NCI-H2196 (cell line): ENCODE results near the gene SLC43A2.
"Not testable (repeated sequence)": the region's sequence is repeated elsewhere in the genome, so short reads cannot be mapped to it uniquely, and the experiment has no call there.

Source experiments
- DNase-seq: peaks from one replicate; lab custom pipeline; 2025; ENCODE audit not compliant: unreplicated experiment; lab: John Stamatoyannopoulos, UW

The SLC43A2 gene

DNA sequence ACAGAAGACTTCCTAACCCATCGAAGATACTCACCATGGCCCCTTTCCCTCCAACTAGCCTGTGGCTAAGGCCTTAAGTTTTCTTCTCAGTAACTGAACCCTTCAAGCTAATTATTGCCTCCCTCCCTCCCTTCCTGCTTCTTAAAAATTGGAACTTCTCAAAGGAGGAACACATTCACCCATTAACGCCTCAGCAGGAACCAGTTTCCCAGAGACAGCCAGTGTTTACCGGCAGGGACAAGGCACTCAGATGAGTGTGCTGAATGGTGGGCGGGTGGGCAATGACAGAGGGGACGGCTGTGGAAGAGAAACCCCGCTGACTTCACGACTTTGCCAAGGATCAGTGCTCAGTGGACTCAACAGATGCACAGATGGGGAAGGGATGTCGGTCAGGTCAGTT is 86.3 kb downstream of the SLC43A2 start:
- no peak for DNase-seq

DNA sequence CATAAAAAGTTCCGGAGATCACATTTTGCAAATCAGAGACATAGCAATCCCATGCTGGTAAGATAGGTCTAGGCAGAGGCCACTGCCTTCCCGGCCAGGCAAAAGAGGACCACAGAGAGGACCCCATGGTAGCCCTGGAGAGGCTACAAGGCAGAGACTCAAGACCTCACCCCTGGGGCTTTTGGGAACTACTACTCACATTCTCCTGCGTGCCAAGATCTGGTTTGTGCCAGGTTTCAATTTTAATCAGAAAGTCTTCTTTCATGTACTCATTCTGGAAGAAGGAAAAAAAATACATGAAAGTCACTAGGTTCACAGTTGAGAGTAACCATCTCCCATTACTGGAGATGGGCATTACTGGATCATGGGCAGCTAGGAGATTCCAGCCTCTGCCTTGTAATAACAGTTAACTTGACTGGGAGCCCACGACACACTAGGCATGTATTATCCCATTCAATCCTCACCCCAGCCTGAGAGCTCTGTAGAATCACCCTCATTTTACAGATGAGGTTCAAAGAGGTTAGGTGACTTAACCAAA is 87.2 kb downstream of the SLC43A2 start:
- DNase-seq, result no peak

DNA sequence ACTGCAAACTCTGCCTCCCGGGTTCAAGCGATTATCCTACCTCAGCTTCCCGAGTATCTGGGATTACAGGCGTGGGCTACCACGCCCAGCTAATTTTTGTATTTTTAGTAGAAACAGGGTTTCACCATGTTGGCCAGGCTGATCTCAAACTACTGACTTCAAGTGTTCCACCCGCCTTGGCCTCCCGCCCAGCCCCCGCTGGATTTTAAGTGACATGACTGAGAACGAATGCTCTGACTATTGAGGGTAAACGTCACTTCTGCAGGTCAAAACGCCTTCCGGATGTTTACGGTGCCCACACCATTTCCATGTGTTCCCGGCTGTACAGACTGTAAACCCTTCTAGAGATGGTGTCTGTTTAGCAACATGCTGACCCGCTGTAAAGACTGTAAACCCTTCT is 88.8 kb downstream of the SLC43A2 start:
- no peak for DNase-seq

DNA sequence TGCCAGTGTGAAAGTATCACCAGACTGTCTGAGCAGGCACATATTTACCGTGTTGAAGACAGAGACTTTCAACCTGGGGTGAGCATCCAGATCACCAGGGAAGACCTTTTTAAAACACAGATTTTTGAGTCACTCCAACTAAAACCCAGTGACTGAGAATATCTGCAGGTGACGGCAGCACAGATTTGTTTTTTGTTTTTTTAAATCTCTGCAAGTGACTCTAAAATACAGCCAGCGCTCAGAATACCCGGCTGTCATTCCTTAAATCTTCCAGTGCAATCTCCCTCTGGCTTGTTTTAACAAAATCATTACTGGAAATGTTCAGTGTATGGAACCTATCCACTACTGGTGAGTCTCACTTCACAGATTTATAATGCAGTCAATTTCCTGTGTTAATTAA is 92.9 kb downstream of the SLC43A2 start:
- no peak for DNase-seq

DNA sequence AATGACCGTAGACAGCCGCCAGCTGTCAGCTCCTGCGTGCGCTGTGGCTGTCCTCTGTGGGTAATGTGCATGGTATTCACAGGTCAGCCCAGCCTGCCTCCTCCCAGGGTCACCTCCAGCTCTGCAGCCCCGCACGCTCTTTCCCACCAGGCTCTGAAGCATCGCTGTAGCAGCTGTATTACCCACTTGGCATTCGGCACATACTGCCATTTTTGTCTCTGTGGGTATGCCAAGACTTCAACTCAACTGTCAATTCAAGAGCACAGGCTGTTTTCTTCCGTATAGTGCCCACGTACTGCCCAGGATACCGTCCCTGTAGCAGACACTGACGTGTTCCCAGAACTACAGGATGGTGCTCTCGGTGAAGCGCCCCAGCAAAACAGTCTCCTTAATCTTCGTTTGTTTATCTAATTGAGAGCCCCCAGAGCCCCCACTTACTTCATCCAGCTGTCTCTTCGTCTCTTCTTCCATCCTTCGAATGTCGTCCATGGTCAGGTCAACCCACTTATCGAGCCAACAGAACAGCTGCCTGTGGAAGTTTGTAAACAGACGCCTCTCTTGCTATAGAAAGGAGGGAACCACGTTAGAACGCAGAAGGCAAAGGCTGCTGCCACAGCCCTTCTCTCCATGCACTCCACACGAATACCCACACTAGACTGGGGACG is 94.8 kb downstream of the SLC43A2 start:
- DNase-seq, result no peak

DNA sequence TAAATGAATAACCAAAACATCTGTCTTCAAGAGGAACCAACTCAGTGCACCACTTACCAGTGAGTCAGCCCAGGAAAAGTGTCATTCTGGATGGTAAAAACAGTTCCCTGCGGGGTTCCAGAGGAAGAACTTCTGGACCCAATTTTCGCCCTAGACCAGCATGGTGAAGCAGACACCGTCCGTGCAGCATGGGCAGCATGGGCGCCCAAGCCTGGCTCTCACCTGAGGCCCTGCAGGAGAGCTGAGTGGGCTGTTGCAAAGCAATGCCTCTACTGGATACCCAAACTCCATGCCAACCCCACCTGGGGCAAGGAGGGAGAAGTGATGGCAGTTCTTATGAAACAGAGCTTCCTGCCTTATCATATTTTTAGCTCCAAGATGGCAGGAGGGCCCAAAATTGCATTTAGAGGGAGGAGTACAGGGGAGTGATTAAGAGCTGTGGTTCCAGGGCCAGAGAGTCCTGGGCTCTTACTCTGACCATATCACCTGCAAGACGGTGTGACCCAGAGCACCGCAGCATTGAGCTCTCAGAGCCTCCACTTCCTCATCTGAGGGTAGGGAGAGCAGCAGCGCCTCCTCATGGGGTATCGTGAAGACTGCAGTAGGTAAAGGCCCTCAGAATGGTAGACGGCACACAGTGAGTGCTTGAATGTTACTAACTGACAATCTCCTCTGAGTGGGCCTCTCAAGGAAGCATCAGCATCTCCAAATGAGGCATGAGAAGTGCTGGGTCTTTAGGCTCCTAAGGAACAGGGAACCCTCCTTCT is 95.6 kb downstream of the SLC43A2 start:
- DNase-seq, result peak; percentile 24

DNA sequence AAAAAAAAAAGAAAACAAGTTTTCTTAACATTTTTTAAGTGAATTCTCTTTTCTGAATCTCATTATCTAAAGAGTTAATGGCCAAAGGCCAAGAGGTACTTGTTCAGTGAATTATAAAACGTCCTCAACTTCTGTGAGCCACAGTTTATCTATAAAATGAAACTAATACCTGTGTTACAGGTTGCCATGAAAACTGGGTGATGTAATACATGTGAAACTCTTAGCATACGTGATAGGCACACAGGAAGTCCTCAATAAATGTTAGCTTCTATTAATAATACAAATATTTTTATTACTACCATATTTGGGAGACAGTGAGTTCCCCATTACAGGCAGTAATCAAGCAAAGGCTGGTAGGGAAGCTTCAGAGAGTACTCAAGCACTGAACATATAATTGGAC is 98.8 kb downstream of the SLC43A2 start:
- no peak for DNase-seq

DNA sequence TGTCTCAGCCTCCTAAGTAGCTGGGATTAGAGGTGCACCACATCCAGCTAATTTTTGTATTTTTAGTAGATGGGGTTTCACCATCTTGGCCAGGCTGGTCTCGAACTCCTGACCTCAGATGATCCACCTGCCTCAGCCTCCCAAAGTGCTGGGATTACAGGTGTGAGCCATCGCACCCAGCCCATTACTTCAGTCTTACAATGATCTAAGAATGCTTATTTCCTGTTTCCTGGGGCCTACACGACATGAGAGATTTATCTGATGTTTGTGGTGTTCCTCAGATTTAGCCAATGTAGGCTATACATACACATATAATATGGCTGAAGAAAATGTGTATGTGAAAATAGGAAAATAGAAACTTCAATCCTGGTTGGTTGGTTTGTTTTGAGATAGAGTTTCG is 101.8 kb downstream of the SLC43A2 start:
- DNase-seq, result not testable (repeated sequence)

DNA sequence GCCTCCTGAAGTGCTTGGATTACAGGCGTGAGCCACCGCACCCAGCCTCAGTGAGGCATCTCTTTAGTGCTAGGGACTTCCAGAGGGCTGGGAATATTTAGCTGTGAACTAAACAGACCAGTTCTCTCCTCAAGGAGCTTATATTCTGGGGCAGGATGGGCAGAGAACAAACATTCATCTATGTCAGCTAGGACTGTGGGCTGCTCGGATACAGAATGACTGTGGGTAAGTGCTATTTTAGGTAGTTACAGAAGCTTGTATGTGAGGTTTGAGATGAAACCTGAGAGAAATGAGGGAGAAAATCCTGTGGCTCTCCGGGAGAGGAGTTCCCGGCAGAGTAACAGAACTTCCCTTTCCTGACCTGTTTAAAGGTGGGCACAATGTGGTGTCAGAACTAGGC is 106.0 kb downstream of the SLC43A2 start:
- no peak for DNase-seq

DNA sequence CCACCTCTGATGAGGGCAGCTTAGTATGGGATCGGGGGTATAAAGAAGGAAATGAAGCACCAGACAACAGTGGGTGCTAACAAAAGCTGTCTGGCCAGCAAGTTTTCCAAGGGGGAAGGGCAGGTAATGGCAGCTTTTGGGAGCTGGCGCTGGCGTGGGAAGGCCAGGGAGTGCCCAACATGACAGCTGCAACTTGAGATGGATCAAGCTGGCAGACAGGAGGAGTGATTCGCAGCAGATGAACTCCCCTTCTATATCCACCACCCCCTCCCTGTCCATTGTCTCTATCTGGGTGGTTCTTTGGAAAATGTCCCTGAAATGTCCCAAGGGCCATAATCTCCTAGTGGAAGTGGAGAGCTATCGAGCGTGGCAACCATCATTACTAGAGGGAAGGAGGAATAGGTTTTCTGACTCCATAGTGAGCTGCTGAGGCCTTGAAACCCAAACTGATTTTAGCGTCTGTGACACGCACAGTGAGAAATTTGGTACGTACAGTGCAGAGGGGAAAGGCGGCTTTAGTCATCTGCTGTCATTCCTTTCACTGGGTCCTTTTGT is 107.5 kb downstream of the SLC43A2 start:
- no peak for DNase-seq

DNA sequence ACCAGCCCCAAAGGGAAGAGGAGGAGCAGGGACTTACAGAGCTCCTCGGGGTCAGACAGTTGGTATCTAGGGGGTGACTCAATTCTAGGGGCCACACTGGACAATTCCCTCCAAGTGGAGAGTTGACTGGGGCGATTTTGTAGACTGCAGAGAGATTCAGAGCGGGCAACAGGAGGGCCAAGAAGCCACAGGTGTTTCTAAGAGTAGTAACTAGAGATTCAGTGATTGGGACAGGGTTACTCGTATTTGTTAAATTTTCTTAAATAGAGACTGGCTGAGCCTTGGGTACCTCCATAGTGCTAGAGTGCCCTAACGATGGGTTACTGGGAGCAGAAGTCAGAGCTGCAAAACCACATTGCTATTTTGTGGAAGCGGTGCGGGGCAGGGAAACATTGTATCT is 109.0 kb downstream of the SLC43A2 start:
- no peak for DNase-seq
